Pancreas (tissue), 10 donors: ENCODE measurements around the gene DPM2. TPM values are rescaled to one million over a fixed set of nuclear protein-coding genes. Genes with fewer than 3 reads are reported as not detected.
A peak's percentile ranks its signal among the peaks of the same experiment; 100 is the strongest.

Source experiments
- ATAC-seq, 4 donors: fragments of 200-7000 bp; cut with Tn5 transposase; one replicate each; pipeline versions ENCODE4 v1.8.0 to v1.9.1; 2020; ENCODE audit warnings: mild to moderate bottlenecking in 4 of 4, moderate library complexity in 4 of 4
- DNase-seq, 6 donors: peaks; one replicate each; pipeline ENCODE4 v3.0.0-alpha.2; 2020
- FAIRE-seq: peaks from 2 replicates; lab custom pipeline; 2012; peaks lifted over from hg19 to GRCh38; lab: Jason Lieb, UNC
- H3K27ac ChIP-seq, 4 donors: fragments of 200-600 bp; sonication (generic); 1 replicate in 3 of 4; 2 replicates in 1 of 4; pipeline versions ENCODE4 v1.5.0 to v1.8.0; 2020
- H3K27me3 ChIP-seq, 4 donors: fragments of 200-600 bp; one replicate each; pipeline ENCODE4 v1.8.0; 2021
- H3K36me3 ChIP-seq, 3 donors: fragments of 200-600 bp; sonication (generic) in 1 of 3; one replicate each; pipeline versions ENCODE4 v1.5.0 to v1.8.0; 2020 to 2021
- H3K4me1 ChIP-seq, 3 donors: fragments of 200-600 bp; one replicate each; pipeline ENCODE4 v1.8.0; 2021
- H3K4me3 ChIP-seq, 4 donors: fragments of 200-600 bp; sonication (generic) in 2 of 4; one replicate each; pipeline versions ENCODE4 v1.5.0 to v1.8.0; 2020 to 2021
- H3K9me3 ChIP-seq, 4 donors: fragments of 200-600 bp; one replicate each; pipeline ENCODE4 v1.8.0; 2021
- CTCF ChIP-seq, 4 donors: fragments of 200-600 bp; sonication (generic) in 3 of 4; IDR thresholded peaks; one replicate each; pipeline versions ENCODE4 v1.5.0 to v1.8.0; 2021; ENCODE audit warnings: antibody characterized with exemption in 4 of 4
- WGBS, 2 donors: extraction: QIAGEN DNeasy Blood & Tissue Kit; methylation state at CpG; one replicate each; pipeline ENCODE4 v1.1.7; 2013; 5-methylcytosine and 5-hydroxymethylcytosine counted together
- intact Hi-C, 3 donors: fragments of 100-400 bp; cut with DNase I; formaldehyde crosslinking; loops; one replicate each; pipeline versions ENCODE4 v1.11.1 to v1.14.2; 2022
- polyA plus RNA-seq, 2 donors: library from polyadenylated mRNA; stranded (reverse); fragments of 200-250 nt; gene quantifications; one replicate each; pipeline ENCODE4 v1.2.3, GENCODE V29; 2013
- total RNA-seq, 6 donors: library from RNA; stranded (reverse); fragmentation: NEBNext Ultra II Directional in 4 of 6; extraction: Animal tissue kit (Norgen Biotek cat#: 25700) in 4 of 6; gene quantifications; one replicate each; pipeline versions ENCODE4 v1.2.1 to v1.2.4, GENCODE V29; 2021 to 2023
- donor health status: healthy with polysubstance abuse.
- donor health status: DM: no; HTN: no; CAD: no; lungs with moderate emphysema.
- donor health status: DM: no; HTN: no; CAD: no.
- donor health status: control.
- donor health status: control.
- donor health status: Bipolar disorder and iron deficiency.
- donor health status: DM: yes; HTN: yes; CAD: no.
- donor health status: DM: no; HTN: no; CAD: no.
- donor health status: DM: no; HTN: no; CAD: no.
- donor health status: DM: yes; HTN: yes; CAD: no.

Gene DPM2
- total and polyA plus RNA-seq, 8 donors = 19.6 to 56.8 (median 27.8) TPM

- H3K27me3 ChIP-seq = no peaks in the 10 kb centered on the region
- peak overlapping the region; percentile 60 to 95 (median 76) for H3K27ac ChIP-seq
- H3K9me3 ChIP-seq = no peaks in the 10 kb centered on the region
- no peak for DNase-seq
- H3K36me3 ChIP-seq = no peaks in the 10 kb centered on the region
- intact Hi-C loops = no loop called here
- no peak for TF ChIP-seq CTCF (IDR thresholded peaks at IDR 0.05)
- no peak overlapping the region for H3K4me3 ChIP-seq
- peak in 3 of 4 donors; percentile 1 to 12 (median 6) for ATAC-seq
- WGBS, 2 donors = 44 to 51% methylated on average over 6 of the region's 6 CpGs
- no peak for FAIRE-seq
- peaks cover 38 to 67% (median 46%) of the 10 kb centered on the region in 3 donors for H3K4me1 ChIP-seq
These were observed 28.3 kb upstream of the DPM2 start for GRCh38 chr9:127965953-127966352.

GRCh38 chr9:127963359-127964064, 25.9 kb upstream of the DPM2 start:
- intact Hi-C loops = no loop called here
- FAIRE-seq (no peak), DNase-seq (peak in 2 of 6 donors; percentile 49 to 68), ATAC-seq (no peak)
- peak overlapping the region; percentile 8 to 95 (median 31) for H3K27ac ChIP-seq
- H3K9me3 ChIP-seq = no peaks in the 10 kb centered on the region
- 62 to 64% methylated on average over 19 of the region's 19 CpGs for WGBS, 2 donors
- H3K4me3 ChIP-seq = no peak overlapping the region
- no peak for TF ChIP-seq CTCF (IDR thresholded peaks at IDR 0.05)
- peaks cover 33 to 57% (median 47%) of the 10 kb centered on the region in 3 donors for H3K4me1 ChIP-seq
- H3K36me3 ChIP-seq = no peaks in the 10 kb centered on the region
- H3K27me3 ChIP-seq = no peaks in the 10 kb centered on the region

- Histone ChIP-seq H3K4me1 (peaks cover 33 to 51% (median 47%) of the 10 kb centered on the region in 3 donors), H3K27me3 (no peaks in the 10 kb centered on the region), H3K36me3 (no peaks in the 10 kb centered on the region), H3K9me3 (no peaks in the 10 kb centered on the region), H3K27ac (peak overlapping the region; percentile 8 to 95 (median 31)), H3K4me3 (no peak overlapping the region)
- intact Hi-C loops = no loop called here
- WGBS, 2 donors = 48 to 59% methylated on average over 3 of the region's 3 CpGs
- ATAC-seq (peak in 1 of 4 donors; percentile 5), FAIRE-seq (no peak), DNase-seq (no peak)
- no peak for TF ChIP-seq CTCF (IDR thresholded peaks at IDR 0.05)
These were observed 25.3 kb upstream of the DPM2 start for GRCh38 chr9:127963041-127963358.

DNA sequence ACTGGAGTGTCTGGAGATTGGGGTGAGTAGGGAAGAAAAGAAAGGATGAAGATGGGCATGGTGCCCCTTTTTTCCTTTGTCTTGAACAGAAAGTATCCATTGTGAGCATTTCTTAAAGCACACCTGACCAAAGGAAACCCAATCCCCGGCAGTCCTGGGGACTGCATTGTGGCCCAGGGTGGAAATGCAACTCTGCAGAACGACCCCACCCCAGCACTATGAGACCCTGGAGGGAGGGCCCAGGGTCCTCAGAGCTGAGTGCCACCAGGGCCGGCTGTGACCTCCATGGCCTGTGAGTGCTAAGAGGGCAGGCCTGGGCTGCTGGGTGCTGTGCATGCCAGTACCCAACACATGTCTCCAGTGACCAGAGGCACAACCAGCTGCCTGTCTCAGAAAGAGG, 24.6 kb upstream of the DPM2 start:
- Histone ChIP-seq H3K36me3 (no peaks in the 10 kb centered on the region), H3K4me1 (peaks cover 30 to 52% (median 44%) of the 10 kb centered on the region in 3 donors), H3K9me3 (no peaks in the 10 kb centered on the region), H3K27me3 (no peaks in the 10 kb centered on the region), H3K27ac (peak overlapping the region in 2 of 4 donors; percentile 8 to 95), H3K4me3 (no peak overlapping the region)
- 60 to 62% methylated on average over 3 of the region's 3 CpGs for WGBS, 2 donors
- DNase-seq = peak in 2 of 6 donors; percentile 30 to 38
- no peak for ATAC-seq
- TF ChIP-seq CTCF (IDR thresholded peaks at IDR 0.05) = no peak
- no peak for FAIRE-seq
- intact Hi-C loops = no loop called here

- Histone ChIP-seq H3K27ac (peak overlapping the region in 1 of 4 donors; percentile 95), H3K36me3 (no peaks in the 10 kb centered on the region), H3K9me3 (no peaks in the 10 kb centered on the region), H3K4me3 (no peak overlapping the region), H3K27me3 (no peaks in the 10 kb centered on the region), H3K4me1 (peaks cover 24 to 46% (median 38%) of the 10 kb centered on the region in 3 donors)
- DNase-seq = peak in 2 of 6 donors; percentile 28 to 55
- 93 to 95% methylated on average over 13 of the region's 13 CpGs for whole genome bisulfite sequencing, 2 donors
- TF ChIP-seq CTCF (IDR thresholded peaks at IDR 0.05) = no peak
- no peak for ATAC-seq
- intact Hi-C loops = no loop called here
- FAIRE-seq = no peak
These were observed 24.0 kb upstream of the DPM2 start for GRCh38 chr9:127961613-127962155.
